GM19099 (cell line): Measurements from ENCODE around the gene TIGD6.
A peak's percentile ranks its signal among the peaks of the same experiment; 100 is the strongest.

Source experiments
- POLR2A ChIP-seq: IDR thresholded peaks from 3 replicates; pipeline ENCODE4 v1.6.1; 2011; ENCODE audit warnings: low read depth; ENCODE audit not compliant: insufficient read length; ENCODE audit errors: extremely low read depth

The TIGD6 gene

DNA sequence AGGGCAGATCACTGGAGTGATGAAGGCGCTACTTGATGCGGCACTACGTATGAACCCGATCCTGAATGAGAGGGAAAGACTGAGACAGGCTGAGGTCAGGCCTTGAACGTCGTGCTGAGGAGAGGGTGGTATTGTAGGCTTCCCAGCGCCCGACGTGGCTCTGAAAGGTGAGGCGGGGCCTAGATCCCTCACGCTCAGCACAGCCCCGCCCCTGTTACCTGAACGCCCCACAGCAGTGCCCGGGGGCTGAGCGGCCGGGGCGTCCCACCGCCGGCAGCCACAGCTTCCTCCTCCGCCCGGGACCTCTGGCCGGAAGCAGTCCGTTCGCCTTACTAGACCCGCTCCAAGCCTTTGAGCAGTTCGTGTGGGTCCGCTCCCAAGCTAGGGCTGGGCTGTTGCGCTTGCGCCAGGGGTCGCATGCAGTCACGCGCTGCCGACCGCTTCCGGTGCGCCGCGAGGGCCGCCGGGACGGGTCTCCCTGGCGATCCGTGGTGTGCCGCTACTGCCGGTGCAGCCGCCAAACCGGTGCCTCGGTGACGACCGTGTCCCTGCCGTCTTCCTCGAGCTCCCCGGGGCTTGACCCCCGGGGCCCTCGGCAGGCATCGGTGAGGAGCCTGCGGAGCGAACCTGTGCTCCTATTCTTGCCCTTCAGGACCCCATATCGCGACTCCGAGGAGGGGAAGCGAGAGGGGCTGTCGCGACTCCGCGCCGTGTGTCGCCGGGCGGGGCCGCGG is at the start of gene TIGD6, which contains the start of gene HMGXB3:
Gene TIGD6 (minus strand): TSS at position 399 of the 734 bp plus-strand sequence. CDS start 4,306 bp downstream, outside the sequence.
Gene HMGXB3 (plus strand): TSS at position 484 of the 734 bp plus-strand sequence. CDS start 4,114 bp downstream, outside the sequence.
- peak; percentile 97 for TF ChIP-seq POLR2A

DNA sequence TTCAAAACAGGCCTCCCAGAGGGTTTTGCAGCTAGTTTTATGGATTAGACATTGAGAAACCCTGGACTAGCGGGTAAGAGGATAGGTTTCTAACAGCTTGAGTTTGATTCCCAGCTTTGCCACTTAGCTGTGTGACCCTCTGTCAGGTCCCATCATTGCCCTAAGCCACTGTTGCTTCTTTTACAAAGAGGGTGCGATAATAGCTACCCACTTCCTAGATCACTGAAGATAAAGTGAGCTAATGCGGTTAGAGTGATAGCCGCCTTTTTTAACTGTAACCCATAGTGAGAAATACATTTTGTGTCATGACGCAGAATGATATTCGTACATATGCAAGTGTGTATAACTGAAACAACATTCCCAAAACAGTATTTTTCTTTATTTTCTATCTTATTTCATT is 45.6 kb upstream of the TIGD6 start:
- no peak for TF ChIP-seq POLR2A

DNA sequence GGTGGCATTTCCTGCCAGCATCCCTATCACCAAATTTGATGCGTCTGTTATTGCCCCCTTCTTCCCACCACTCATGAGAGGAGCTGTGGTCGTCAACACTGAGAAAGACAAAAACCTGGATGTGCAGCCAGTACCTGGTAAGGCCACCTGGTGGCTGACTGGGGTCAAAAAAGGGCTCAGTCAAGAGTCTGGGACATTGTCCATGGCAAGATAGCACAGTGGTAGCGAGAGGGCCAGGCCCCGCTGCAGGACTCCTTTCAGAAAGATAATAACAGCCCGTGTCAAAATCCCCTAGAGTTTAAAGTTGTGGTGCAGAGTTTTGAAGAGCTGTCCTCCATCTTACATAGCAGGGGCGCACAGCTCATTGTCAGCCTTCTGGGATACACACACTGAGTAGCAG is 45.1 kb upstream of the TIGD6 start:
- TF ChIP-seq POLR2A, result no peak

DNA sequence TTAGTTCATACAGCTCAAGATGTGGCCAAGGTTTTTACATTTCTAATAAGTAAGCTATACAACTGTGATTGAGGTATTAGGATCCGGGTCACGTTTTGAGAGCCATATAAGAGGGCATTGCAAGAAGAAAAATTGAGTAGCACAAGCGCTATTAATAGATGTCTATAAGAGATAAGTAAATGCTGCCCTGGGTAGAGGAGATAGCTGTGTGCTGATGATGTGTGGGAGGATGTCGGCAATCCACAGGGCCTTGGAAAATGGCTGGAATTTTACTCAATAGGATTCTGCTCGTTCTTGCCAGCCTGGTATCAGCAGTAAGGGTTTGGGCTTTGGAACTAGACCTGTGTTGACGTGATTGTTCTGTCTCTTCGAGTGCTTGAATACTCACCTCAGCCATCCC is 44.3 kb upstream of the TIGD6 start:
- TF ChIP-seq POLR2A, result no peak

DNA sequence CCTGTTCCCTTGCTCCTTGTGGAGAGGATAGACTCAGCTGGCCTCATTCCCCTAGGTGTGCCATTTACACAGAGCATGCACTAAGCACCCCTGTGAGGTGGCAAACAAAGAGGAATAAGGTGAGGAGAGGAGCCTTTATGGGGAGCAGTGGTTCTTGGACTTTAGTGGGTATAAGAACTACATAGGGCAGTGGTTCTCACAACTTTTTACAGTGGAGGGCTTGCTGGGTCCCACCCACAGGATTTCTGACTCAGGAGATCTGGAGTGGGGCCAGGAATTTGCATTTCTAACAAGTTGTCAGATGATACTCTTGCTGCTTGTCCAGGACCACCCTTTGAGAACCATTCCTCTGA is 43.9 kb upstream of the TIGD6 start:
- TF ChIP-seq POLR2A, result no peak

DNA sequence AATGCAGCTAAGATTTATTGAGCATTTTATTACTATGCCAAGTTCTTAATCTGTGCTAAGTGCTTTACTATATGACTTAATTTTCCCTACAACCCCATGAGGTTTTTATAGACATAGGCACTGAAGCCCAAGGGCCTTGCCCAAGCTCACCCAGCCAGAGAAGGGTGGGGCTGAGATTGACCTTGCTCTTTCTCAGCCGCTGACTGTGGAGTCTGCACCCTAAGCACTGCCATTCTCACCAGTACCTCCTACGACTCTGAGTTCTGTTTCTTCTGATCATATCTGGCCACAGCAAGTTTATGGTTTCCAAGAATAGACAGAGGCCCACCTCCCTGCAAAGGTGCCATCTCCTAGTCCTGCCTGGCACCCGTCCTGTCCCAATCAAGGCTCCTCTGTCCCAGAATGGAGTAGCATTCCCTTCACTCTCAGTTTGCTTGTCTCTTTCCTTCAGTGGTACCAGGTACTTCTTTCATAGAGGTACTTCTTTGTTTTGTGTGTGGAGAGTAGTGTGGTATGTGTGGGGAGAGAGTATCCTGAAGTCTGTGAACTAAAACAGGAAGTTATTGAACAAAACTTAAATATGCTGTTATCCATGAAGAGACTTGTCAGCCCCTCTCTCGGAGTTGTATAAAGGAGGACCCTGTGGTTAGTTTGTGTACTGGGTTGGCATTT is 43.3 kb upstream of the TIGD6 start:
- no peak for TF ChIP-seq POLR2A

DNA sequence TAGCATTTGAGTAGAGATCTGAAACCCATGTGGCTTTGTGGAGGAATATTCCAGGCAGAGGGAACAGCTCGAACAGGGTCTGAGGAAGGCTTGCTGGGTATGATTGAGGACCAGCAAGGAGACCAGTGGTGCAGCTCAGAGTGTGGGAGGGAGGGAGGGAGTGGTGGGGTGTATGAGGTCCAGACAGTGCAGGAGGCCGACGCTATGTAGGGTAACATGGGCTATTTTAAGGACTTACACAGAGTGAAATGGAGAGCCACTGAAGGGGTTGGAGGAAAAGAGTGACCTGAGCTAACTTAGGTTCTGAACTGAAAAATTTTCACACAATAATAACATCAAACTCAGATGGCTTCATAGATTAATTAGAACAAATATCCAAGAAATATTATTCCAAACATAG is 42.0 kb upstream of the TIGD6 start:
- TF ChIP-seq POLR2A, result no peak

DNA sequence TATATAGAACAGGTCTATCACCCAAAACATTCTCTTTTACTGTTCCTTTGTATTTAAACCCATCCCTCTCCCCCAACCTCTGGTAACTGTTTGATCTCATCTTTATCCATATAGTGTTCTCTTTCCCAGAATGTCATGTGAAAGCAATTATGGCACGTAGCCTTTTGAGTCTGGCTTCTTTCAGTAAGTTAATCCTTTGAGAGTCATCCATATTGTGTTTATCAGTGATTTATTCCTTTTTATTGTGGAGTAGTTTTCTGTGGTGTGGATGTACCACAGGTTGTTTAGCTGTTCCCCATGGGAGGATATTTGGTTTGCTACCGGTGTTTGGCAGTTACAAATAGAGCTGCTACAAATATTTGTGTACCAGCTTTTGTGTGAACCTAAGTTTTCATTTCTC is 38.1 kb upstream of the TIGD6 start:
- no peak for TF ChIP-seq POLR2A

DNA sequence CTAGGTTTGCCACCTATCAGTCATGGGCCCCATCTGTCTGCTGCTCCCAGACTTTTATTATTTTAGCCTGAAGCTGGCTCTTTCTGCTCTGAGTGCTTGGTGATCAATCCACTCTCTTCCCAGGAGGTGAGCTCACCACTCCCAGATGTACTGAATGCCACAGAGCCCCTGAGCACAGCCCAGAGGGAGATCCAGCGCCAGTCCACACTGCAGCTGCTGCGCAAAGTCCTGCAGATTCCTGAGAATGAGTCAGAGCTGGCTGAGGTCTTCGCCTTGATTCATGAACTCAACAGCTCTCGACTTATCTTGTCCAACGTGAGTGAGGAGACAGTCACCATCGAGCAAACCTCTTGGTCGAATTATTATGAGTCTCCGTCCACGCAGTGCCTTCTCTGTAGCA is 36.1 kb upstream of the TIGD6 start:
- TF ChIP-seq POLR2A, result no peak

DNA sequence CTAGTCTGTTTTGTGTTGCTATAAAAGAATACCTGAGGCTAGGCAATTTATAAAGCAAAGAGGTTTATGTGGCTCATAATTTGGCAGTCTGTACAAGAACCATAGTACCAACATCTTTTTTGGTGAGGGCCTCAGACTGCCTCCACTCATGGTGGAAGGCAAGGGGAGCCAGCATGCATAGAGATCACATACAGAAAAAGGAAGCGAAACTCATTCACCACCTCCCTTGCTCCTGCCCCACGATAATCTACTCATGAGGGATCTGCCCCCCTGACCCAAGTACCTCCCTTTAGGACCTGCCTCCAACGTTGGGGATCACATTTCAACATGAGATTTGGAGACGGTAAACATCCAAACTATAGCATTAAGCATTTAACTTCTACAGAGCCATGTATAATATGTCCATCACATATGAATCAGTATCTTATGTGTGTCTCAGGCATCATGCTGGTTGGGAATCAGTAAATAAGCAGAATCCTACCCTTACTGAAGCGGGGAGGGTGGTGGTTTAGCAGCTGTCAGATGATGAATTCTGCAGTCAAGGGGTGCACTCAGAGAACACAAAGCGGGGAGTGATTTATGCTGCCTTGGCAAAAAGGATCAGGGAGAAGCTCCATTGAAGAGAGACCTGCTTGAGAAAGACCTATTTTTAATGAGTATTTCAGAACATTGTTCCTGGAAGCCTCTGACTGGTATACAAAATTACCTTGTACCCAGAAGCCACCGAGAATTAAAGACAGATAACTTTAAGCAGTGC is 34.9 kb upstream of the TIGD6 start:
- TF ChIP-seq POLR2A, result no peak

DNA sequence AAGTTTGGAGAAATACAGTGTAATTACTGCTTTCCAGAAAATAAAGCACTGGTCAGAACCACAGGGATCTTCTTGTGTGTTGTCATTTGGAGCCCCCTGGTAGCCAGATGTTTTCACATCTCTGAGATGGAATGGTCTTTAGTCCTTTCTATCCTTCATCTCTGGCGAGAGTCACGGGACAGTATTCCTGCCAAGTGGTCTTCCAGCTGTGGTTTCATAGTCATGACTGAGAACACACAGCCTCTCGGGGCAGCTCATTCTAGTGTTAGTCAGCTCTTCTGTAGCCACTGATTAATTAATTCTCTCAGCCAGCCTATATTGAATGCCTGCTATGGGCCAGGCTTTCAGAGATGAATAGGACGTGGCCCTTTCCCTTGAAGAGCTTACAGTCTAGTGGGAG is 34.2 kb upstream of the TIGD6 start:
- no peak for TF ChIP-seq POLR2A

DNA sequence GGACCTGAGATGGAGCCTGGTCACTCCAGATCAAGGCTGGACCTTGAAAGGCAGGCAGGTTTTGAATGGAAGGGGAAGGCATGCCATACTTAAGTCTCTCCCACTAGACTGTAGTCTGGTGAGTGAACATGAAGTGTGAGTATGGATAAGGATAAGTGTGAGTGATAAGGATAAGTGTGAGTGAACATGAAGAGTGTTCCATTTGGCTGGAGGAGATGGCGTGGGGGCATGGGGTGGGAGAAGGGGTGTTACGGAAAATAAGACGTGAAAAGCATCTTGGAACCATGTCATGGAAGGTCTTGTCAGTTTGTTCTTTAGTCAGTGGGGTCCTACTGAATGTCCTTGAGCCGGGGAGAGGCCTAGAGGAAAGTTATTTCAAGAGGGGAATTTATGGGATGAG is 32.9 kb upstream of the TIGD6 start:
- no peak for TF ChIP-seq POLR2A

DNA sequence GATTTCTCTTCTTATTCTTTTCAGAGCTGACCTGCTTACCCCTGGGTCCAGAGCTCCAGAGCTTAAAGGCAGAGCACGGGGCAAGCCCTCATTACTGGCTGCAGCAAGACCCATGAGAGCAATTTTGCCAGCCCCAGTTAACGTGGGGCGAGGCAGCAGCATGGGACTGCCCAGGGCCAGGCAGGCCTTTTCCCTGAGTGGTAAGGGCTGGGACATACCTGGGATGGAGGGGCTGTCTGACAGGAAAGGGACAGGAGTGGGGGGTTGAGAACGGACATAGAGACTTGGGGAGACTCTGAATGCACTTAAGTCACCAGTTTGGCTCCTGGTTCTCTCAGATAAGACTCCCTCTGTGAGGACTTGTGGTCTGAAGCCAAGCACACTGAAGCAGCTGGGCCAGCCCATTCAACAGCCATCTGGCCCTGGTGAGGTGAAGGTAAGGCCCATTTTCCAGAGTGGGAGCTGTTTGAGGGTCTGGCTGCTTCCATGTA is 26.3 kb upstream of the TIGD6 start:
- TF ChIP-seq POLR2A, result no peak

DNA sequence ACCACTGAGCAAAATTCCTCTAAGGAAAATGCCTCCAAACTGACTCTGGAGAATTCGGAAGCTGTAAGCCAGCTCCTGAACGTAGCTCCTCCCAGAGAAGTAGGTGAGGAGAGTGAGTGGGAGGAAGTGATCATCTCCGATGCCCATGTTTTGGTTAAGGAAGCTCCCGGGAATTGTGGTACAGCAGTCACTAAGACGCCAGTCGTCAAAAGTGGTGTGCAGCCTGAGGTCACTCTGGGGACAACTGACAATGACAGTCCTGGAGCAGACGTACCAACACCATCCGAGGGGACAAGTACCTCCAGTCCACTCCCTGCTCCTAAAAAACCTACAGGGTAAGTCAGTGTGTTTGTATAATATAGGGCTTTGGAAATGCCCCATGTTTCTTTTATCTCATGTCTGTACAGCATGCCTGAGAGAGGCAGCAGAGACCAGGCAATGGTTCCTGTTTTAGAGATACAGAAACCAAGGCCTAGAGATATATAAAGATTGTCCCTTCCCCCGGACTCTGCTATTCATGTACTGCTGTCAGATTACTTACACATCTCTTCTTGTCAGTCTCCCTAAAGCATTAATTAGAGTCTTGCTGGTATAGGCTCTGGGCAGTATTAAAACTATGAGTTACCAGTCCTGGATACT is 24.0 kb upstream of the TIGD6 start:
- TF ChIP-seq POLR2A, result no peak

DNA sequence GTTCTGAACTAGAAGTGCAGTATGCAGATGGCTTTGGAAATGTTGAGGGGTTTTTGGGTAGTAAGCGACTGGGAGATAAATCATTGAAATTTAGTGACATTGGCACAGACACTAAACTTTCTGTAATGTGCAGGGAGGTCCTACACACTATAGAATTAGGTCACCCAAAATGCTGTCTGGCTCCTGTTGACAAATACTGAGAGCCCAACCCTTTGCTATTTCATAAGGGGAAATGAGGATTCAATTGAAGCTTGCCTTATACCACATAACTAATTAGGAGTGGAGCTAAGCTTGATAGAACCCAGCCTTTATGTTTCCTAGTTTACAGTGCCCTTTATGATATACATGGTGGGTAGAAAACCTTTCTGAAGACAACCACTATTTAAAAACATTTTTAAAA is 22.7 kb upstream of the TIGD6 start:
- no peak for TF ChIP-seq POLR2A
